ENCODE results near the gene MEIS3. TPM values are rescaled to one million over a fixed set of nuclear protein-coding genes. Genes with fewer than 3 reads are reported as not detected.
A peak's percentile ranks its signal among the peaks of the same experiment; 100 is the strongest.

MEIS3 gene
- polyA plus RNA-seq, 3 donors: not detected

GRCh38 chr19:47378246-47378645, 41.1 kb downstream of the MEIS3 start:
- Mint-ChIP-seq H3K27me3 (ENCODE audit: low read depth in 3 of 3) (peaks cover 1 to 4% (median 2%) of the 10 kb centered on the region in 3 donors), H3K27ac (peak overlapping the region in 2 of 7 donors; percentile 38 to 83), H3K4me1 (peaks cover 32% of the 10 kb centered on the region), H3K36me3 (peaks cover 75 to 94% of the 10 kb centered on the region in 2 donors), H3K9me3 (peaks cover 0 to 2% (median 0%) of the 10 kb centered on the region in 7 donors), H3K4me3 (no peak overlapping the region)
- H3K27me3 ChIP-seq (ENCODE audit: control insufficient read depth in 2 of 2, insufficient read depth in 2 of 2, low read length in 2 of 2): no peaks in the 10 kb centered on the region
- no peaks in the 10 kb centered on the region for H3K9me3 ChIP-seq (replicated peaks in 1 of 2; ENCODE audit: control insufficient read depth in 1 of 2, insufficient read depth in 1 of 2, low read length in 2 of 2)
- no peak overlapping the region for H2AFZ ChIP-seq (ENCODE audit: insufficient read depth, low read depth, low read length, poor library complexity, severe bottlenecking)
- intact Hi-C loops (cut with micrococcal nuclease): no loop called here
- H3K4me3 ChIP-seq (replicated peaks in 1 of 3; ENCODE audit: low read depth in 2 of 3, low read length in 3 of 3): no peak overlapping the region
- H3K9ac ChIP-seq (ENCODE audit: insufficient read depth, low read length, poor library complexity, severe bottlenecking): no peak overlapping the region
- no peak overlapping the region for H3K27ac ChIP-seq (ENCODE audit: low read depth in 1 of 2, low read length in 2 of 2)
- no peak overlapping the region for H3K4me2 ChIP-seq (replicated peaks; ENCODE audit: extremely low read depth, low read length, poor library complexity, severe bottlenecking)
- H3K79me2 ChIP-seq (ENCODE audit: insufficient read depth, low read length): no peaks in the 10 kb centered on the region
- H3K4me1 ChIP-seq (ENCODE audit: control insufficient read depth in 1 of 2, insufficient read depth in 2 of 2, low read length in 2 of 2): peaks cover 31 to 41% of the 10 kb centered on the region in 2 donors
- TF ChIP-seq CTCF (IDR thresholded peaks at IDR 0.05): no peak
- no peaks in the 10 kb centered on the region for H4K20me1 ChIP-seq (ENCODE audit: insufficient read depth, low read length)
- no peak for DNase-seq
- 96% methylated on average over 7 of the region's 11 CpGs for WGBS (ENCODE audit: insufficient coverage)
- peaks cover 80 to 88% of the 10 kb centered on the region in 2 donors for H3K36me3 ChIP-seq (replicated peaks in 1 of 2; ENCODE audit: control insufficient read depth in 1 of 2, insufficient read depth in 2 of 2, low read length in 2 of 2)

- H3K9me3 ChIP-seq (replicated peaks in 1 of 2; ENCODE audit: control insufficient read depth in 1 of 2, insufficient read depth in 1 of 2, low read length in 2 of 2): no peaks in the 10 kb centered on the region
- H3K9ac ChIP-seq (ENCODE audit: insufficient read depth, low read length, poor library complexity, severe bottlenecking): no peak overlapping the region
- Mint-ChIP-seq H3K36me3 (peaks cover 76 to 94% of the 10 kb centered on the region in 2 donors), H3K27me3 (ENCODE audit: low read depth in 3 of 3) (peaks cover 1 to 4% (median 2%) of the 10 kb centered on the region in 3 donors), H3K4me1 (peaks cover 28% of the 10 kb centered on the region), H3K9me3 (peaks cover 0 to 2% (median 0%) of the 10 kb centered on the region in 7 donors), H3K27ac (peak overlapping the region in 3 of 7 donors; percentile 19 to 60 (median 38)), H3K4me3 (no peak overlapping the region)
- H3K4me3 ChIP-seq (replicated peaks in 1 of 3; ENCODE audit: low read depth in 2 of 3, low read length in 3 of 3): no peak overlapping the region
- intact Hi-C loops (cut with micrococcal nuclease): no loop called here
- H3K4me2 ChIP-seq (replicated peaks; ENCODE audit: extremely low read depth, low read length, poor library complexity, severe bottlenecking): no peak overlapping the region
- H3K79me2 ChIP-seq (ENCODE audit: insufficient read depth, low read length): no peaks in the 10 kb centered on the region
- DNase-seq: no peak
- no peak for TF ChIP-seq CTCF (IDR thresholded peaks at IDR 0.05)
- WGBS (ENCODE audit: insufficient coverage): 92% methylated on average over 6 of the region's 12 CpGs
- peaks cover 84 to 92% of the 10 kb centered on the region in 2 donors for H3K36me3 ChIP-seq (replicated peaks in 1 of 2; ENCODE audit: control insufficient read depth in 1 of 2, insufficient read depth in 2 of 2, low read length in 2 of 2)
- H2AFZ ChIP-seq (ENCODE audit: insufficient read depth, low read depth, low read length, poor library complexity, severe bottlenecking): no peak overlapping the region
- no peak overlapping the region for H3K27ac ChIP-seq (ENCODE audit: low read depth in 1 of 2, low read length in 2 of 2)
- H3K27me3 ChIP-seq (ENCODE audit: control insufficient read depth in 2 of 2, insufficient read depth in 2 of 2, low read length in 2 of 2): no peaks in the 10 kb centered on the region
- no peaks in the 10 kb centered on the region for H4K20me1 ChIP-seq (ENCODE audit: insufficient read depth, low read length)
- H3K4me1 ChIP-seq (ENCODE audit: control insufficient read depth in 1 of 2, insufficient read depth in 2 of 2, low read length in 2 of 2): peaks cover 26 to 37% of the 10 kb centered on the region in 2 donors
These were observed 41.5 kb downstream of the MEIS3 start for GRCh38 chr19:47377801-47378200.
